HUES64 (cell line): Measurements from ENCODE around the gene METAP1D.

Source experiments
- H3K27ac ChIP-seq: 2 replicates; pipeline ENCODE4 v1.7.0; 2013; ENCODE audit warnings: low read depth, low read length, inconsistent platforms
- H3K27me3 ChIP-seq: 2 replicates; pipeline ENCODE4 v1.6.1; 2013; ENCODE audit warnings: mild to moderate bottlenecking, low read length; ENCODE audit not compliant: insufficient read depth
- H3K36me3 ChIP-seq: 2 replicates; pipeline ENCODE4 v1.6.1; 2013; ENCODE audit warnings: mild to moderate bottlenecking, low read length; ENCODE audit not compliant: insufficient read depth
- H3K4me1 ChIP-seq: 2 replicates; pipeline ENCODE4 v1.6.1; 2013; ENCODE audit warnings: mild to moderate bottlenecking, low read length, moderate library complexity; ENCODE audit not compliant: insufficient read depth
- H3K4me3 ChIP-seq: 2 replicates; pipeline ENCODE4 v1.5.1; 2013; ENCODE audit warnings: mild to moderate bottlenecking, low read length, moderate library complexity
- H3K9ac ChIP-seq: 2 replicates; pipeline ENCODE4 v1.6.1; 2013; ENCODE audit warnings: mild to moderate bottlenecking, low read depth, low read length
- H3K9me3 ChIP-seq: 2 replicates; pipeline ENCODE4 v1.6.1; 2013; ENCODE audit warnings: low read depth, low read length; ENCODE audit not compliant: insufficient read depth
- WGBS: fragments of 150-250, 120-280 bp; methylation state at CpG from one replicate; pipeline ENCODE4 v1.1.7; 2013; ENCODE audit warnings: missing lambda C conversion rate; 5-methylcytosine and 5-hydroxymethylcytosine counted together

The METAP1D gene

DNA sequence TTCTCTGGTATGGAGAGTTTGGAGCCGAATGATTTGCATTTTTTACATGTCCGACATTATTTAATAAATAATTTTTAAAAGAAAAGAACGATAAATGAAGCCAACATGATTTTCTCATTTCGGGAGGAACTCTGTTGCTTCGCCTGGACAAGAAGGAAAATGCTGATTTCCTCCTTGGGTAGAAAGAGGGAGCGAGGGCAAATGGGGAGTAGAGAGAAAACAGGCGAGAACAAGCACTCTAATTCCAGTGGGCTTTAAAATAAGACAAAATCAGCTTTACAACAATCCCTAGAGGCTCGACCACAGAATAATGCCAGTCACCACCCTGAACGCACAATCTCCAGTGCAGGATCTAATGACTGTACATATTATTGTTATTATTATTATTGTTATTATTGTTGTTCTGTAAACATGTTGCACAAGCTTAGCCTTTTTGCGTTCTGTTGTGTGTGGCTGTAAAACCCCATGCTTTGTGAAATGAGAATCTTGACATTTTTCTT is 89.3 kb downstream of the METAP1D start:
- 8% methylated on average over 7 of the region's 10 CpGs for WGBS
- peaks cover 100% of the 10 kb centered on the region for H3K27me3 ChIP-seq
- peaks cover 41% of the 10 kb centered on the region for H3K4me1 ChIP-seq
- H3K9me3 ChIP-seq: no peaks in the 10 kb centered on the region
- no peak overlapping the region for H3K9ac ChIP-seq
- no peaks in the 10 kb centered on the region for H3K36me3 ChIP-seq
- no peak overlapping the region for H3K4me3 ChIP-seq
- no peak overlapping the region for H3K27ac ChIP-seq

- Histone ChIP-seq H3K27me3 (peaks cover 100% of the 10 kb centered on the region), H3K9me3 (no peaks in the 10 kb centered on the region), H3K4me1 (peaks cover 39% of the 10 kb centered on the region), H3K27ac (no peak overlapping the region), H3K9ac (no peak overlapping the region), H3K4me3 (no peak overlapping the region), H3K36me3 (no peaks in the 10 kb centered on the region)
- WGBS: 14% methylated on average over 7 of the region's 7 CpGs
Observed at GRCh38 chr2:172089633-172090032, 89.9 kb downstream of the METAP1D start.

- no peaks in the 10 kb centered on the region for H3K9me3 ChIP-seq
- no peaks in the 10 kb centered on the region for H3K36me3 ChIP-seq
- H3K4me1 ChIP-seq: peaks cover 39% of the 10 kb centered on the region
- WGBS: 1% methylated on average over 39 of the region's 39 CpGs
- H3K9ac ChIP-seq: no peak overlapping the region
- H3K4me3 ChIP-seq: no peak overlapping the region
- peaks cover 100% of the 10 kb centered on the region for H3K27me3 ChIP-seq
- no peak overlapping the region for H3K27ac ChIP-seq
Observed at GRCh38 chr2:172090044-172090961, 90.5 kb downstream of the METAP1D start.

GRCh38 chr2:172091000-172091641 is 91.4 kb downstream of the METAP1D start:
- H3K27me3 ChIP-seq: peaks cover 100% of the 10 kb centered on the region

DNA sequence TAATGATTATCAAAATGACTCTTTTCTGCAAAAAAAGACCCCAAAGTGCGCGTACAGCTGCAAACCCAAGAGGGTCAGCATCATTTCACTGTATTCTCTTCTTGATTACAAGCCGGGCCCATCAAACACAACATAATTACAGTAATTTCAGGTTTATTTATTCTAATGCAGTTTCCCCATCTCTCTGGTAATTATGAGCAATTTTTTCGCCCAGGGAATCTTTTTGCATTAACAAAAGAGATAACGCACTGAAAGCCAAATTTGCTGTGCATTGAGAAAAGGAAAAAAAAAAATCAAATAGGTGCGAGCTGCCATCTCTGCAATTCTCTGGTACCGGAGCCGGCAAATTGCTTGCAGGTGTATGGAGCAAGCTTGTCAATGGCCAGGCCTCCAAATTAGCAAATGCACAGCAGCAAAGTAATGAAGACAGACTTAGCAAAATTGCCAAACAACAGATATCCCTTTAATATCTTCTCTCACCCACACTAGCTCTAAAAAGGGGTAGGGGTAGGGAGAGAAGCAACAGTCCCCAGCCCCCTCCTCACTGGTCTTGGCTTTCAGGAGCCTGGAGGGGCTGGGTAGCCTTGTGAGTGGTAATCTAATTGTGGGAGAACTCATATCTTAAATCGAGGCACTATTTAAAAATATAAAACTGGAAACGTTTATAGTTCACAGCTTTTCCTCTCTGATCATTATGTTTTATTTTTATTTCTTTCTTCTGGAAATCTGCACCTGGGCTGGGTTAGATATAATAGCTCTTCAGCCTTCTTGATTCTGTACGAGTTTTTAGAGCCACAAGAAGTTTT is 92.2 kb downstream of the METAP1D start:
- H3K9ac ChIP-seq: no peak overlapping the region
- H3K4me1 ChIP-seq: peaks cover 35% of the 10 kb centered on the region
- no peak overlapping the region for H3K4me3 ChIP-seq
- H3K36me3 ChIP-seq: no peaks in the 10 kb centered on the region
- H3K27me3 ChIP-seq: peaks cover 100% of the 10 kb centered on the region
- H3K9me3 ChIP-seq: no peaks in the 10 kb centered on the region
- 13% methylated on average over 8 of the region's 11 CpGs for WGBS
- no peak overlapping the region for H3K27ac ChIP-seq

More at GRCh38 chr2:172091000-172091641, 91.4 kb downstream of the METAP1D start:
- no peaks in the 10 kb centered on the region for H3K36me3 ChIP-seq
- H3K9me3 ChIP-seq: no peaks in the 10 kb centered on the region
- WGBS: 4% methylated on average over 9 of the region's 13 CpGs
- peaks cover 38% of the 10 kb centered on the region for H3K4me1 ChIP-seq
- no peak overlapping the region for H3K4me3 ChIP-seq
- H3K27ac ChIP-seq: no peak overlapping the region
- no peak overlapping the region for H3K9ac ChIP-seq

- Histone ChIP-seq H3K9me3 (no peaks in the 10 kb centered on the region), H3K27me3 (peaks cover 100% of the 10 kb centered on the region), H3K36me3 (no peaks in the 10 kb centered on the region), H3K27ac (no peak overlapping the region), H3K4me3 (no peak overlapping the region), H3K9ac (no peak overlapping the region), H3K4me1 (peaks cover 35% of the 10 kb centered on the region)
- 1% methylated on average over 16 of the region's 19 CpGs for WGBS
Observed at GRCh38 chr2:172092716-172093415, 93.1 kb downstream of the METAP1D start.

DNA sequence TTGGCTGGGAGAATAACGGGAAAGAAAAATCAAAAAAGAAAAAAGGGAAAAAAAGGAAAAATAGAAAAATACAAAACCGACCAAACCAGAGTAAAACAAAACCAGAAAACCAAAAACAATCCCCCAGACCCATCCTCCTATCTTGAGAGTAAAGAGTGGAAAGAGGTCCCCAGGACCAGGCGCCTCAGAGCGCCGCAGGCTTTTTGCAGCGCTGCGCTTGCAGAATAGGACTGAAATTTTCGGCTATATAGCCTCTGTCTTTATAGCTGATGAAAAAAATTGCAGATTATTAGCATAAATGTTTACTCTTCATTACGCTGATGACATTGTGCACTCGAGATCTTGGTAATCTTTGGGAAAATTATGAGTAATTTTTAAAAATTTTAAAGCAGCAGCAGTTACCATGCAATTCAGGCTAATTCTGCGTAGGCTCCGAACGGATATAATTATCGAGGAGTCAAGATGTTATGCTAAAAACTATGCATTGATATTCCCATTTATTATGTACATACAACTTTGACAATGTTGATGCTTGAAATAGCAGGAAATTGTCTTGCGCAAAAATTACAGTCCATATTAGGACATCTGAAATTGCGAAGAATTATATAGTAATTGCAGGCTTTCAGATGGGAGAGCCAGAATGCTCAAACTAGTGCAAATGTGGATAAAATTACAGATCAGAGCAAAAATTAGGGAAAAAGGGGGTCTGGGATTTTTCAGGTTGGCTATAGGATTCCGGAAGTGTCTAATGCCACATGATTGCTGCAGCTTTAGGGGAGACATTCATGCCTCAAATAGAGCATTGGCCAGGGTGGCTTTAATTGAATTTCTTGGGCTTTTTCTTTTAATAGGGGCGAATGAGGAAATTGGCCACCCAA is 93.9 kb downstream of the METAP1D start:
- Histone ChIP-seq H3K9me3 (no peaks in the 10 kb centered on the region), H3K27me3 (peaks cover 100% of the 10 kb centered on the region), H3K4me1 (peaks cover 39% of the 10 kb centered on the region), H3K9ac (no peak overlapping the region), H3K36me3 (no peaks in the 10 kb centered on the region), H3K4me3 (0 out of 2 replicates have a peak overlapping the region, but pooled peaks have one; percentile 12), H3K27ac (no peak overlapping the region)
- 5% methylated on average over 15 of the region's 18 CpGs for WGBS

DNA sequence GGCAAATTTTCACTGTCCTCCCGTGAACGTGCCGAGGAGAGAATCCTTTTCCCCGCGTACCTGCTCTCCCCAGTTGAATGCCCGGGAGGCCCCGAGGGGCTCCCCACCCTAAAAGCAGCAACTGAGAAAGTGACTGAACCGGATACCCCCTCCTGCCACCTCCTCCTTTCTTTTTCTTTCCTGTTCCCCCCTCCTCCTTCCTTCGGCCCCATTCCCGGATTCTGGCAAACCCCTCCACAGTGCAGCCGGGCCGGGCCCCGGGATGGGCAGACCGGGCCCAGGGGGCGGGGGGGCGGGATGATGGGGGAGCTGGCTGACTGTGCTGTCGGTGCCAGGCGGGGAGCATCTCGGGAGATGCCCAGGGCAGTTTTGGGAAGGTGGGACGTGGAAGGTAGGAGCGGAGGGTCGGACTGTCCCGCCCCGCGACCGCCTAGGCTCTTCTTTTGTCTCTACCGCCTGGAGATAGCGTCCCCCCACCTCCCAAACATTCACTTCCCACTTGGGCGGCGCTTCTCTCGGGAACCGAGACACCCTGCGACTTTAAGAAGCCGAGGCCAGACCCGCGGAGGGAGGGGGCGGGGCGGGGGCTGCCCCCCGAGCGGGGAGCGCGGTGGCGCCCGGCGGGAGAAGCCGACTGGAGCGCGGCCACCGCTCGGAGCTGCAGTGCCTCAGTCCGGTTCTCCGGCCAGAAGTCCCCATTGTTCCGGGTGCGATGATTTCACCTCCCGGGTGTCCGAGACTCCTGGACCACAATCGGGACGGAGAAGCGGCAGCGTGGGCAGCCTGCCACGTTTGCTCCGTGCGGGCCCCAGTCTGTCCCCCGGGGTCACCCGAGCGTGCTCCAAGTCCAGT is 94.8 kb downstream of the METAP1D start:
- peaks cover 100% of the 10 kb centered on the region for H3K27me3 ChIP-seq
- H3K27ac ChIP-seq: no peak overlapping the region
- H3K4me3 ChIP-seq: peak overlapping the region; percentile 50
- no peaks in the 10 kb centered on the region for H3K36me3 ChIP-seq
- under 1% methylated on average over 66 of the region's 66 CpGs for WGBS
- H3K9ac ChIP-seq: no peak overlapping the region
- H3K9me3 ChIP-seq: no peaks in the 10 kb centered on the region
- H3K4me1 ChIP-seq: peaks cover 41% of the 10 kb centered on the region

DNA sequence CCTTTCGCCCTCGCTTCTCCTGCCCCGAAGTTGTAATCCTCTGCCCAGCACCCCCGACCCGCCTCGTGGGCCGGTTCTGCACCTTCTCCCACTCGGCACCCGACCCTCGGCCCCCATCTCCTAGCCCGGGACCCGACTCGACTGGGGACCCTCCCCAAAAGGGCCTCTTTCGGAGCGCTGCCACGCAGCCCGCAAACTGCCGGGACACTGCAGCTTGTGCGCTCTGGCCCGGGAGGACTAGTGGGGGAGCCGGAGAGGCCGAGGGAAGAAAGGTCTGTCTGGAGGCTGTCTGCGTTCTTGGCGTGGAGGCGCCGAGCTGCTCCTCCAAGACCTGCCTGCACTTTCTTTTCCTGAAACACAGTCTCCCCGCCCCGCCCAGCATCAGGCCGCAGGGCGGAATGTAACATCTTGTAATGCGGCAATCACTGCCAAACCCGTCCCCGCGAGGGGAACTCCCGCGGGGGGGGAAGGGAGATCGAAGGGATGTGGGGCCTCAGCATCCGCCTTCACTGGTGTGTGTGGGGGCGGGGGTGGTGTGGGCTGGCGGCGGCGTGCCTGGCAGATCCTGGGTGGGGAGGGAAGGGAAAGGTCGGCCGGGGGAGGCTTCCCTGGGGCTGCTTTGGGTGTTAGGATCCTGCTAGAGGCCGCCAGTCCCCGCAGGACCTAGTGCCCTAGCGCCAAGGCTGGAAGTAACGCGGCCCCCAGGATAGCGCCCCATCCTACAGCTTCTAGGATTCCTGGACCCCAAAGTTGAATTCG is 95.6 kb downstream of the METAP1D start:
- 0 out of 2 replicates have a peak overlapping the region, but pooled peaks have one; percentile 37 for H3K9ac ChIP-seq

More for the DNA sequence above, 95.6 kb downstream of the METAP1D start:
- Histone ChIP-seq H3K4me1 (peaks cover 41% of the 10 kb centered on the region), H3K27me3 (peaks cover 100% of the 10 kb centered on the region), H3K27ac (no peak overlapping the region), H3K9me3 (no peaks in the 10 kb centered on the region), H3K4me3 (peak overlapping the region; percentile 50), H3K36me3 (no peaks in the 10 kb centered on the region)
- WGBS: under 1% methylated on average over 51 of the region's 51 CpGs
